HG02970 (cell line): ENCODE results near the gene PLGLB1.
"Not testable (repeated sequence)": the region's sequence is repeated elsewhere in the genome, so short reads cannot be mapped to it uniquely, and the experiment has no call there.

Experiments used
- ATAC-seq: cut with Tn5 transposase; IDR thresholded peaks from one replicate; pipeline ENCODE4 v1.9.1; 2021; ENCODE audit warnings: mild to moderate bottlenecking, moderate library complexity, moderate number of reproducible peaks; ENCODE audit not compliant: unreplicated experiment, low FRiP score

Gene PLGLB1

DNA sequence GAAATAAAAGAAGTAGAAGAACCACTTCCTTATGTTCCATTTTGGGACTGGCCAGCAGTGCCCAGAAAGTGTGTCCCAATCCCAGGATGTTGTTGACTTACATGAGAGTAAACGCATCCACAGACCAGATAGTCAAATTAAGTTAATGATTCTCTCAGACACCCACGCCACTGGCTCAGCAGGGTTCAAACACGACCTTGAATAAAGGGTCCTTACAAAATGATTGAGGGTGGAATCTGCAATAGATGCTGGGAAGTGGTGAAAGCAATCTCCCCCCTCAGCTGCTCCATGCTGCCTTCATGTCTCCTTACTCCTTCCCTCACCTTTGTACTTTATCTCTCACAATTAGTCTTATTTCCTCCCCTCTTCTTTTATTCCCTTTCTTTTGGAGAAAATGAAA lies at the start of gene PLGLB1:
TSS of gene PLGLB1 (minus strand) at position 101 of the 400 bp plus-strand sequence. CDS start at position 40, 61 bp downstream.
- ATAC-seq = not testable (repeated sequence)

DNA sequence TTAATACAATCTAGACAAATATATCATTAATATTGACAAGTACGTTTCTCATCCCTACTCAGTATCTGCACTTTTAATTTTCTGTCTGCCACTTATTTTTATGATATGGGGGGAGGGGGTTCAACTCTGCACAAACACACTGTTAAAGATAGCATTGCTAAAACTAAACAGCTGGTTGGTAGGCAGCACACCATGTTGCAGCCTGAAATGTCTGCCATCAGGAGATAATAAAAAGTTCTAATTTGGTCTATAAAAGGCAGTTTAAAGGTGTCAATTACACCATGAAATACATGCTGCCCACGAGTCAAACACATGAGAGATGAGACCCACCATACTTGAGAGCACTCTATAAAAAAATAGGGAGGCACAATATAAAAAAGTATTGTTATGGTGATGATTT lies 42.7 kb upstream of the PLGLB1 start:
- not testable (repeated sequence) for ATAC-seq

DNA sequence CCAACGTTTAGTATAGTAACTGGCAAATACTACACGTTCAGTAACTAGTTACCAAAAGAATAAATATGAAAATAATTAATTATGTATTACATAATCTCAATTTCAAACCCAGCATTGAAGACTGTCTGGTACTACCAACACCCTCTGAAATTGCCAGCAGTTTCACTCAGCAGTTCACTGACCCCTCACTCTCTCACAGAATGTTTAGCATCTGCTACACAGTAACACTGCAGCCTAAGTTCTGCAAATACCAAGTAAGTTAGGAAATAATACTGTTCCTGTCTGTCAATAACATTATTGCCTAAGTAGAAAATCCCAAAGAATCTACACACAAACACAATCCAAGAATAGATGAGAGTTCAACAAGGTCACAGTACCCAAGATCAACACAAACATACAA lies 41.8 kb upstream of the PLGLB1 start:
- ATAC-seq = not testable (repeated sequence)

DNA sequence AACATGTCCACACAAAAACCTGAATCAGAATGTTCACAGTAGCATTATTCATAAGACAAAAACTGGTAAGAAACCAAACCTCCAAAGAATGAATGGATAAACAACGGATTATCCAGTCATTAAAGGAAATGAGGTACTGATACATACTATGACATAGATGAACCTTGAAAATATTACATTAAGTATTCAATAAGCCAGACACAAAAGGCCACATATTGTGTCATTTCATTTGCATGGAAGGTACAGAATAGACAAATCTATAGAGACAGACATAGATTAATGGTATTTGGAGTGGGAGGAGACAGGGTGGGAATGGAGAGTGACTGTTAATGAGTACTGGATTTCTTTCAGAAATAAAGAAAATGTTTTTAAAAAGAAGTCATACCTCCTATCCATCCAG lies 39.9 kb upstream of the PLGLB1 start:
- ATAC-seq = not testable (repeated sequence)

DNA sequence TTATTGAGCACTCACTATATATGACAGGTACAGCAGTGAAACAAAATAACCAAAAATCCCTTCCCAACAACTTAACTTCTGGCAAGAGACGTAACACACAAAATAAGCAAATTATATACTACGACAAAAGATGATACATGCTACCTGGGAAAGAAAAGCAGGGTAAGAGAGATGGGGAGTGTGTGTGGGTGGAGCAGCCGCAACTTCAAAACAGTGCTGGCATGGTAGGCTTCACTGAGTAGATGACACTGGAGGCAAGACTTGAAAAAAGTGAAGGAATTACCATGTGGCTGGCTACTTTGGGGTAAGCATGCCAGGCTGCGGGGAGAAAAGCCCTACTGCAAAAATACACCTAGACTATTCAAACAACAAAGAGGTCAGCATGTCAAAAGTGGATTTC lies 36.0 kb upstream of the PLGLB1 start:
- not testable (repeated sequence) for ATAC-seq

DNA sequence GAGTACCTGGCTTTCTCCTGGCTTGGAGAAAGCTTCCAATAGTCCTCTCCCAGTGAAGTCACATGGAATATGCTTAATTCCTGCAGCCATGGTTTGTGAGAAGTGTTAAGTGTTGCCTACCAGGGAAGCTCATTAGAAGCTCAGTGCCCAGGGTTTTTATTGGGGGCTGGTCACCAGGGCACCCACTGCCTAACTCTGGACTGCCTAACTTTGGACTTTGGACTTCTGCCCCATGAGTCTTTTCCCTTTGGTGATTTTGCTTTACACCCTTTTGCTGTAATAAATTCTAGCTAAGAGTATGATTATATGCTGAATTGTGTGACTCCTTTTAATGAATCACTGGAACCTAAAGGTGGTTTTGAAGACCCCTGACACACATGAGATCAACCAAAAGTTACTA lies 35.2 kb upstream of the PLGLB1 start:
- not testable (repeated sequence) for ATAC-seq

DNA sequence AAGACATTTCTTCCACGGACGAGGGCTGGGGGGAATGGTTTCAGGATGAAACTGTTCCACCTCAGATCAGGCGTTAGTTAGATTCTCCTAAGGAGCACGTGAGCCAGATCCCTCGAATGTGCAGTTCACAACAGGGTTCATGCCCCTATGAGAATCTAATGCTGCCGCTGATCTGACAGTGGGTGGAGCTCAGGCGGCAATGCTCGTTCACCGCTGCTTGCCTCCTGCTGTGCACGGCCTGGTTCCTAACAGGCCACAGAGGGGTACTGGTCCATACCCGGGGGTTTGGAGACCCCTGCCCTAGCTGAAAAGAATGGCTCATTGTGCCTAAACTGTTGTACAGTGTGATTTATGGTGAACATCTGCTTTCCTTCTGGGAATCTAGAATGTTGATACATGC lies 34.8 kb upstream of the PLGLB1 start:
- not testable (repeated sequence) for ATAC-seq

DNA sequence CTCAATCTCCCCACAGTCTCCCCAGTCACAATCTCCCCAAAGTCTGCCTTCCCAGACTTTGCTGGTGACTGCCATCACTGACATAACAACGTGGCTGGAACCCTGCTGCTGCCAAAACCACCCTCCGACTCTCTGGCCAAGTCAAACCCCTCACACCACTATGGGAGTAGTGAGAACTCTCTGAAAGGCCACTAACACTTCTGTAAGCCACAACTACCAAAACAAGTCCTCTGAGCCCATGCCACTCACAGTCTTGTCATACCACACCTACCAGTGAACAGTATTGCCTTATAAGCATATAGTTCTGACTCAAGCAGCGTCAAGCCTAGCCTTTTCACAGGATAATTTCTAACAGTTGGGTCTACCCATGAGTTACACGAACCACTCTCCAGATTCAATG lies 32.7 kb upstream of the PLGLB1 start:
- not testable (repeated sequence) for ATAC-seq

GRCh38 chr2:87041321-87041978 lies 19.8 kb upstream of the PLGLB1 start:
- not testable (repeated sequence) for ATAC-seq

- ATAC-seq = not testable (repeated sequence)
These were observed 7.0 kb upstream of the PLGLB1 start for GRCh38 chr2:87028607-87029006.

- ATAC-seq = not testable (repeated sequence)
These were observed 5.2 kb upstream of the PLGLB1 start for GRCh38 chr2:87026816-87027215.

DNA sequence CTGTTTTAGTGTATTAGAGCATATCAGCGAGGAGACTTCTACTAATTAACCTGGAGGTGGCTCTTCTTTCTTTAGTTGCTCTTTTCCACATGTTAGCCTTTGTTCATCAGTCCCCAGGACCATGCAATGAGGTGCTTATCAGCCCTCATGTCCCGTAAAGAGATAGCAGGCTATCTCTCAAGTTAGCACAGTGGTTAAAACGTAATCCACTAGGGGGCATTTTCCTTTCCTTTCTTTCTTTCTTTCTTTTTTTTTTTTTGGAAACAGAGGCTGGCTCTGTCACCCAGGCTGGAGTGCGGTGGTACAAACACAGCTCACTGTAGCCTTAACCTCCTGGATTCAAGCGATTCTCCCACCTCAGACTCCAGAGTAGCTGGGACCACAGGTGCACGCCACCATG lies 4.3 kb upstream of the PLGLB1 start:
- not testable (repeated sequence) for ATAC-seq

- not testable (repeated sequence) for ATAC-seq
These were observed 2.5 kb upstream of the PLGLB1 start for GRCh38 chr2:87023988-87024615.

DNA sequence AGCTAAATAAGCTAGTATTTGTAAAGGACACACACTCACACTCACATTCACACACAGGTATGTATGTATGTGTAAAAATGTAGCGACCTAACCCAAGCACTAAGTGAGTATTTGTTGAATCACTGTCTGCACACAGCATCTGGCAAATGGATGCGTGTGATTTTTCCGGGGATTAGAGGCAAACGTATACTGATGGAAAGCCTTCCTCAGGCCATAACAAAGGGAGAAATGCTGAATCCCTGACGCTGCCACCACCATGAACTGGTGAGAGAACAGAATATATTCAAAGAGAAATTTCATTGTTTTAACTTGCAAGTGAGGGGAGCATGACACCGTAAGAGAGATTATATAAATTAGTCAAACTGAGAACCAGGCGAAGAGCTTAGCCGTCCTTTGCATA lies 601 bp downstream of the PLGLB1 start:
- not testable (repeated sequence) for ATAC-seq

GRCh38 chr2:87019053-87019452 lies 2.6 kb downstream of the PLGLB1 start:
- ATAC-seq = not testable (repeated sequence)

DNA sequence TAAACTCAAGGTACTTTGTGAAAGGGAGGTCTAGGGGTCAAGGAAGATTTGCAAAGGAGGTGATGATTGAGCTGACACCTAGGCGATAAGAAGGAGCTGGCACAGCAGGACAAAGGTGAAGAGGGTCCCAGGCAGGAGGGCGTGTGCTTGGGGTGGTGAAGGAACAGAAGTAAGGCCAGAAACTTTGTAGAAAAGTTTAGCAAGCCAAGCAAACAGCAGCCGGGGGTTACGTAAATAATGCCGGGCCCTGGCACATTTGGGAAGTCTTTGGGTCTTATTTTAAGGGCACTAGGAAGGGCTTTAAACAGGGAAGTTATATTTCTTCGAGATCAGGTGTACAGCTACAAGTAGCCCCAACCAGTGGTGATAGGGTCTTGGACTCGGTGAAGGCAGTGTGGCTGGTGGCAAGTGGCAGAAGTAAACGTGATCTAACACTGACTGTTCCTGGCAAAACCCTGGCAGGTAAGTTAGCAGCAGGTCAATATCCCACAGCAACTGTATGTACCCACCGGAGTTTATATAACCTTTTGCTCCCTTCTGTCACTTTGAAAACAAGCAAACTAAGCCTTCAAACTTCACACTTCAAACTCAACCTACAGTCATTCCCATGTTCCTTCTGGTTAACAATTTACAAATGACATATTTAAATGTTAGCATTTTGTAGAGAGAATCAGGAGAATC lies 7.0 kb downstream of the PLGLB1 start:
- not testable (repeated sequence) for ATAC-seq

- ATAC-seq = not testable (repeated sequence)
These were observed 17.2 kb downstream of the PLGLB1 start for GRCh38 chr2:87004398-87004797.
